Endothelial cell of umbilical vein (primary cell): Measurements from ENCODE around the gene SIAE. TPM values are rescaled to one million over a fixed set of nuclear protein-coding genes. Genes with fewer than 3 reads are reported as not detected.
A peak's percentile ranks its signal among the peaks of the same experiment; 100 is the strongest.

Experiments used
- BruUV-seq: library from RNA; stranded (reverse); fragments of 400-500 nt; replicated peaks from 2 replicates; lab custom pipeline; 2021; lab: Mats Ljungman, UMichigan
- CTCF ChIA-PET: fragments of 300-600, 350-600 bp; sonication (Branson Sonifier 250); formaldehyde crosslinking; loops from one replicate; lab custom pipeline; 2021; ENCODE audit warnings: antibody characterized with exemption, inconsistent platforms; lab: Charles Lee
- POLR2A ChIA-PET: fragments of 300-600, 350-600 bp; sonication (Branson Sonifier 250); formaldehyde crosslinking; loops from one replicate; lab custom pipeline; 2021; ENCODE audit warnings: antibody characterized with exemption, inconsistent platforms; lab: Charles Lee
- DNase-seq: peaks from one replicate; pipeline ENCODE4 v3.0.0-alpha.2; 2011; ENCODE audit warnings: low read depth, low spot score
- FAIRE-seq: peaks from 2 replicates; lab custom pipeline; 2011; peaks lifted over from hg19 to GRCh38; lab: Jason Lieb, UNC
- H2AFZ ChIP-seq: 2 replicates; pipeline ENCODE4 v1.6.0; 2012; ENCODE audit warnings: low read depth, low read length, control low read depth, inconsistent platforms
- H3K27ac ChIP-seq: 2 replicates; pipeline ENCODE4 v1.5.1; 2011; ENCODE audit warnings: low read depth, mild to moderate bottlenecking, control low read depth, low read length, moderate library complexity; ENCODE audit not compliant: insufficient read depth
- H3K27me3 ChIP-seq, 2 experiments: 2 replicates each; pipeline versions ENCODE4 v1.6.0 to v1.6.1; 2011; ENCODE audit warnings: low read length in 2 of 2, mixed read lengths in 1 of 2; ENCODE audit not compliant: control insufficient read depth in 2 of 2, insufficient read depth in 2 of 2
- H3K36me3 ChIP-seq, 2 experiments: 2 replicates in 1 of 2; 3 replicates in 1 of 2; pipeline ENCODE4 v1.5.1; 2011; ENCODE audit warnings: low read length in 2 of 2, mild to moderate bottlenecking in 1 of 2, moderate library complexity in 1 of 2; ENCODE audit not compliant: control insufficient read depth in 2 of 2, insufficient read depth in 2 of 2; ENCODE audit errors: extremely low read depth in 1 of 2
- H3K4me1 ChIP-seq: 3 replicates; pipeline ENCODE4 v1.5.1; 2011; ENCODE audit warnings: mild to moderate bottlenecking, low read length; ENCODE audit not compliant: control insufficient read depth, insufficient read depth; ENCODE audit errors: extremely low read depth
- H3K4me2 ChIP-seq: 2 replicates; pipeline ENCODE4 v1.6.1; 2011; ENCODE audit warnings: low read length, control low read depth, mixed read lengths; ENCODE audit not compliant: insufficient read depth
- H3K4me3 ChIP-seq, 3 experiments: fragments of 200-600 bp in 1 of 3; sonication (generic), shearing (Covaris generic) in 1 of 3; replicated peaks in 1 of 3; 2 replicates each; pipeline ENCODE4 v1.5.1; 2011 to 2016; ENCODE audit warnings: control low read depth in 3 of 3, low read length in 3 of 3, mild to moderate bottlenecking in 2 of 3, inconsistent platforms in 1 of 3, low read depth in 1 of 3, moderate library complexity in 1 of 3; ENCODE audit not compliant: insufficient read depth in 1 of 3
- H3K79me2 ChIP-seq: 2 replicates; pipeline ENCODE4 v1.6.0; 2012; ENCODE audit warnings: low read length, inconsistent platforms; ENCODE audit not compliant: control insufficient read depth, insufficient read depth
- H3K9ac ChIP-seq: replicated peaks from 2 replicates; pipeline ENCODE3; 2011; ENCODE audit warnings: low read length, control low read depth; ENCODE audit not compliant: insufficient read depth; ENCODE audit errors: extremely low read depth
- H3K9me1 ChIP-seq: replicated peaks from 3 replicates; pipeline ENCODE4 v1.6.0; 2011; ENCODE audit warnings: mild to moderate bottlenecking, low read length; ENCODE audit not compliant: control insufficient read depth, insufficient read depth; ENCODE audit errors: extremely low read depth
- H3K9me3 ChIP-seq: replicated peaks from 2 replicates; pipeline ENCODE4 v1.5.1; 2012; ENCODE audit warnings: low read length, inconsistent platforms; ENCODE audit not compliant: control insufficient read depth, insufficient read depth
- H4K20me1 ChIP-seq: replicated peaks from 2 replicates; pipeline ENCODE3; 2011; ENCODE audit warnings: mild to moderate bottlenecking, low read length; ENCODE audit not compliant: control insufficient read depth, insufficient read depth; ENCODE audit errors: extremely low read depth
- EZH2 ChIP-seq: IDR thresholded peaks from 2 replicates; pipeline ENCODE4 v1.6.1; 2012; ENCODE audit warnings: borderline replicate concordance, low read depth, mild to moderate bottlenecking, moderate library complexity, low read length, inconsistent platforms; ENCODE audit not compliant: severe bottlenecking
- FOS ChIP-seq: IDR thresholded peaks from 2 replicates; pipeline ENCODE4 v1.6.1; 2011; ENCODE audit warnings: mild to moderate bottlenecking, low read length, moderate library complexity, borderline replicate concordance; ENCODE audit not compliant: insufficient read depth
- GATA2 ChIP-seq: IDR thresholded peaks from 2 replicates; pipeline ENCODE4 v1.7.0; 2011; ENCODE audit warnings: low read depth, mild to moderate bottlenecking, moderate library complexity, mixed read lengths, low read length; ENCODE audit not compliant: insufficient read length, insufficient read depth
- MYC ChIP-seq: IDR thresholded peaks from one replicate; pipeline ENCODE4 v1.6.1; 2011; ENCODE audit warnings: mild to moderate bottlenecking, low read depth, low read length
- POLR2A ChIP-seq: IDR thresholded peaks from 2 replicates; pipeline ENCODE4 v1.6.1; 2012; ENCODE audit warnings: low read depth, mild to moderate bottlenecking, control low read depth, low read length
- dilution Hi-C: fragments of 300-500 bp; cut with MboI; formaldehyde crosslinking; loops from one replicate; pipeline ENCODE4 v1.15.0; 2019; ENCODE audit warnings: low sequenced_read_pairs; ENCODE audit not compliant: extremely low pct_ligation_motif_present
- intact Hi-C: fragments of 100-400 bp; cut with micrococcal nuclease; formaldehyde crosslinking; loops from one replicate; pipeline ENCODE4 v1.10.0; 2022
- polyA plus RNA-seq, 4 experiments: library from polyadenylated mRNA; depleted of rRNA in 3 of 4; stranded (reverse) in 3 of 4; unstranded in 1 of 4; fragments of >200 nt; gene quantifications; 2 replicates each; pipeline versions ENCODE4 v1.2.1 to v1.2.3, GENCODE V29; 2011 to 2012; ENCODE audit warnings: missing spikeins in 1 of 4
- total RNA-seq: library from RNA; stranded (reverse); gene quantifications from 2 replicates; pipeline ENCODE4 v1.2.3, GENCODE V29; 2021
- TF ChIP-seq, protein P1 (sequence below): IDR thresholded peaks from 2 replicates; pipeline ENCODE4 v1.6.1; 2011; ENCODE audit not compliant: insufficient read depth, insufficient read length
- TF ChIP-seq, protein P2 (sequence below), 2 donors: IDR thresholded peaks; 1 replicate in 1 of 2; 2 replicates in 1 of 2; pipeline ENCODE4 v1.5.1; 2011; ENCODE audit warnings: low read length in 2 of 2, mild to moderate bottlenecking in 2 of 2, moderate library complexity in 2 of 2, control low read depth in 1 of 2, inconsistent platforms in 1 of 2, low read depth in 1 of 2; ENCODE audit not compliant: insufficient read depth in 1 of 2; ENCODE audit errors: extremely low read depth in 1 of 2

Gene SIAE
- total and polyA plus RNA-seq, 2 donors (not counting 3 experiments of a cell fraction or from before 2014, with no cell fraction given) = 16.9 to 23.9 TPM

DNA sequence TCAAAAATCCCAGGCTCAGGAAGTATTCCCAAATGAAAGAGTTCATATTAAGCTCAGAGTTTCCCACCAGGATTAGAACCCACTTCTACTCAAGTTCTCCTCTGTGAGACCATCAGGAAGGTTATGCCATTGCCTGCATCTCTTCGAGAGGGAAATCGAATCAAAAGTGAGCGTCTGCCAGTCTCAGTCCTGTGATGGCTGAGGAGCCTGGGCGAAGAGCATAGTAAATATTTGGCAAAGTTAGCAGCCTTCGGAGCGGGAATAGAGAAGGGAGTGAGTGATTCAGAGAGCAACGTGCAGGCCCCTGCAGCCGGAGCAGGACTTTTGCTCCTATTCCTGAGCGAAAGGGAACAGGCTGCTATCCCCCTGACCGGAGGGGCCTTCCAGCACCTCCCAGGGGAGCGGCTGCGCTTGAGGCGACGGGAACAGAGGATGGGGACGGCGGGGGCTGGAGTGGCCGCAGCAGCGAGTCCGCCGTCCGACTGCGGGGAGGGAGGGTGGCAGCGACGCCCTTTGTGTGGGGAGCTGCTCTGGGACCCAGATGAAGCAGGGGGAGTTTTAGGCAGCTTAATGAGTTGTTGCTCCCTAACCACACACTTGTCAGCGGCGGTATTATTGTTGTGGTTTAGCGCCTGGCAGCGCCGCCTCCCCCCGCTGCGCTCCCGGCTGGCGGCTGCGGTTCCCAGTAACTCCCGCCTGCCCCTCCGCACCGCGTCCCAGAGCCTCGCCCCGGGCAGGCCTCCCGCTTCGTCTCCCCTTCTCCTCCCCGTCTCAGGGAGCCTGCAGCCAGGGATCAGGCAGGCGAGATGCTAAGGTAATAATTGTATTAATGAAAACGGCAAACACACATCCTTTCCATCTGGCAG is 44.5 kb upstream of the SIAE start:
- peak overlapping the region; percentile 95 for H2AFZ ChIP-seq
- H3K9me3 ChIP-seq = no peaks in the 10 kb centered on the region
- DNase-seq (peak; percentile 78), FAIRE-seq (peak; percentile 28)
- peaks cover 24% of the 10 kb centered on the region for H3K4me1 ChIP-seq
- ChIA-PET CTCF (interaction anchor here (0.7 to 2.5 kb wide), 14 partner anchors 8 to 310 kb away, joined by 3 to 24 read pairs (median 6); partner anchors contain the start of genes NRGN, SIAE and SPA17), POLR2A (interaction anchor here (1.3 kb wide), 1 partner anchor 28 kb away, joined by 9 read pairs; no protein-coding TSS in a partner anchor)
- H3K79me2 ChIP-seq = no peaks in the 10 kb centered on the region
- BruUV-seq = no TSS peak
- peak overlapping the region; percentile 44 for H3K9ac ChIP-seq
- no peaks in the 10 kb centered on the region for H4K20me1 ChIP-seq
- H3K4me2 ChIP-seq = peak overlapping the region; percentile 85
- intact Hi-C loops = loop anchor here (1.0 kb wide), 1 partner anchor 45 kb away; the partner anchor contains the start of genes SIAE and SPA17
- peak overlapping the region; percentile 26 to 61 (median 39) for H3K4me3 ChIP-seq
- TF ChIP-seq EZH2 (no peak), POLR2A (peak; percentile 11)
- TF ChIP-seq, protein P1, sequence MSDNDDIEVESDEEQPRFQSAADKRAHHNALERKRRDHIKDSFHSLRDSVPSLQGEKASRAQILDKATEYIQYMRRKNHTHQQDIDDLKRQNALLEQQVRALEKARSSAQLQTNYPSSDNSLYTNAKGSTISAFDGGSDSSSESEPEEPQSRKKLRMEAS = no peak
- no peaks in the 10 kb centered on the region for H3K27me3 ChIP-seq
- H3K9me1 ChIP-seq = no peaks in the 10 kb centered on the region
- H3K36me3 ChIP-seq = no peaks in the 10 kb centered on the region
- dilution Hi-C loops = no loop called here
- H3K27ac ChIP-seq = peak overlapping the region; percentile 62

DNA sequence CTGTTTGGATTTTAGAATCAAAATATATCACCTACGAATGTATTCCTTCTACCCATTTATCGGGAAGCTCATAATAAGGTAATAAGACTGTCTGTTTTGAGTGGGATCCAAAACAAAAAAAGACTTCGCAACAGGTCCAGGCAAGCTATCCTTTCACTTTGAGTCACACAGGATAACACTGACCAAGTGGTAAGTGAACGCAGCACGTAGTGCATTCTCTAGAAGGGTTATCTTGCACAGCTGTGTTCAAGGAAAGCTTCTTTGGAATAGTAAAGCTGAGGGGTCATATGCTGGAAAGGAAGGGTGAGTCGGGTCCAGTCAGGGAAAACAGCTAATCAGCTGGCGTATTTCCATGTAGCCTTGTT is 43.9 kb upstream of the SIAE start:
- Histone ChIP-seq H4K20me1 (no peaks in the 10 kb centered on the region), H3K9ac (peak overlapping the region; percentile 44), H3K36me3 (no peaks in the 10 kb centered on the region), H2AFZ (peak overlapping the region; percentile 95), H3K9me3 (no peaks in the 10 kb centered on the region), H3K79me2 (no peaks in the 10 kb centered on the region), H3K9me1 (no peaks in the 10 kb centered on the region), H3K27me3 (no peaks in the 10 kb centered on the region), H3K27ac (peak overlapping the region; percentile 62), H3K4me1 (peaks cover 24% of the 10 kb centered on the region), H3K4me3 (peak overlapping the region; percentile 11 to 61 (median 16)), H3K4me2 (peak overlapping the region; percentile 85)
- BruUV-seq = no TSS peak
- CTCF ChIA-PET = interaction anchor here (0.7 to 2.5 kb wide), 14 partner anchors 8 to 309 kb away, joined by 3 to 24 read pairs (median 6); partner anchors contain the start of genes NRGN, SIAE and SPA17
- peak; percentile 67 for TF ChIP-seq GATA2
- TF ChIP-seq, protein P2, sequence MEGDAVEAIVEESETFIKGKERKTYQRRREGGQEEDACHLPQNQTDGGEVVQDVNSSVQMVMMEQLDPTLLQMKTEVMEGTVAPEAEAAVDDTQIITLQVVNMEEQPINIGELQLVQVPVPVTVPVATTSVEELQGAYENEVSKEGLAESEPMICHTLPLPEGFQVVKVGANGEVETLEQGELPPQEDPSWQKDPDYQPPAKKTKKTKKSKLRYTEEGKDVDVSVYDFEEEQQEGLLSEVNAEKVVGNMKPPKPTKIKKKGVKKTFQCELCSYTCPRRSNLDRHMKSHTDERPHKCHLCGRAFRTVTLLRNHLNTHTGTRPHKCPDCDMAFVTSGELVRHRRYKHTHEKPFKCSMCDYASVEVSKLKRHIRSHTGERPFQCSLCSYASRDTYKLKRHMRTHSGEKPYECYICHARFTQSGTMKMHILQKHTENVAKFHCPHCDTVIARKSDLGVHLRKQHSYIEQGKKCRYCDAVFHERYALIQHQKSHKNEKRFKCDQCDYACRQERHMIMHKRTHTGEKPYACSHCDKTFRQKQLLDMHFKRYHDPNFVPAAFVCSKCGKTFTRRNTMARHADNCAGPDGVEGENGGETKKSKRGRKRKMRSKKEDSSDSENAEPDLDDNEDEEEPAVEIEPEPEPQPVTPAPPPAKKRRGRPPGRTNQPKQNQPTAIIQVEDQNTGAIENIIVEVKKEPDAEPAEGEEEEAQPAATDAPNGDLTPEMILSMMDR (IDR thresholded peaks at IDR 0.05; ENCODE audit: extremely low read depth in 1 of 2, insufficient read depth in 1 of 2, low read depth in 1 of 2, low read length in 2 of 2) = no peak
- no peak for TF ChIP-seq MYC
- TF ChIP-seq FOS = peak; percentile 53
- TF ChIP-seq, protein P1 = no peak
- FAIRE-seq = peak; percentile 89
- intact Hi-C loops (no loop called here), dilution Hi-C loops (no loop called here)
- POLR2A ChIA-PET = interaction anchor here (1.3 kb wide), 1 partner anchor 29 kb away, joined by 9 read pairs; no protein-coding TSS in a partner anchor
- DNase-seq = no peak
